ENCODE data around the gene MPI.

DNA sequence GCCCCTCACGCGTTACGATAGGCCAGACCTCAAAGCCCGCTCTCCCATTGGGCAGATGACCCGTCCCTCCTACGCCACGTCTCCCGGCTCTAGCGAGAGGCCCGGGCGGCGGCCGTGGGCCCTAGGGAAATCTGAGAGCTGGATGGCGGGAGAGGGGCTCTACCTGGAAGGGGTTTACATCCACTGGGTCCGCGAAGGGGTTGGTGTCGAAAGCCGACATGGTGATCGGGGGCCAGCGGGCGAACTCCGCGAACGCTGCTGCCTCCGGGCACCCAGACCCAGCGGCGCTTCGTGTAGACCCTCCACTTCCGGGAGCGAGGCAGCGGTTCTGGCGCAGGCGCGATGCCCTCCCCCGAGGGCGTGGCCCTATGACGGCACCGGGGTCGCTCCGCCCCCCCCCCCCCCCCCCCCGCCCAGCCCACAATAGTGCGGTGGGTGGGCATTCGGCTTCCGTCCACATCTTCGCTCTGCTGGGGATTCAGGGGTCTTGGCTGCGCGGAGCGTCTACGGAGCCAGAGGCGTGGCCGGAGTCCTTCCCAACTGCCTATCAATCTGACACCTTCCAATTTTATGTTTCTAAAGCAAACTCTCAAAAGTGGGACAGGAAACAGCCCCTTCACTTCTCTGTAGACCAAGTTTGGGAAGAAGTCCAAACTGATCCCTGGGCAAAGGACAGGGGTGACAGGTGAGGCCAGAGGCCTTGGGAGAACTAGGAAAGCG, 16.6 kb upstream of the MPI start, which contains the start of gene SCAMP2:
- TF ChIP-seq, protein P1, sequence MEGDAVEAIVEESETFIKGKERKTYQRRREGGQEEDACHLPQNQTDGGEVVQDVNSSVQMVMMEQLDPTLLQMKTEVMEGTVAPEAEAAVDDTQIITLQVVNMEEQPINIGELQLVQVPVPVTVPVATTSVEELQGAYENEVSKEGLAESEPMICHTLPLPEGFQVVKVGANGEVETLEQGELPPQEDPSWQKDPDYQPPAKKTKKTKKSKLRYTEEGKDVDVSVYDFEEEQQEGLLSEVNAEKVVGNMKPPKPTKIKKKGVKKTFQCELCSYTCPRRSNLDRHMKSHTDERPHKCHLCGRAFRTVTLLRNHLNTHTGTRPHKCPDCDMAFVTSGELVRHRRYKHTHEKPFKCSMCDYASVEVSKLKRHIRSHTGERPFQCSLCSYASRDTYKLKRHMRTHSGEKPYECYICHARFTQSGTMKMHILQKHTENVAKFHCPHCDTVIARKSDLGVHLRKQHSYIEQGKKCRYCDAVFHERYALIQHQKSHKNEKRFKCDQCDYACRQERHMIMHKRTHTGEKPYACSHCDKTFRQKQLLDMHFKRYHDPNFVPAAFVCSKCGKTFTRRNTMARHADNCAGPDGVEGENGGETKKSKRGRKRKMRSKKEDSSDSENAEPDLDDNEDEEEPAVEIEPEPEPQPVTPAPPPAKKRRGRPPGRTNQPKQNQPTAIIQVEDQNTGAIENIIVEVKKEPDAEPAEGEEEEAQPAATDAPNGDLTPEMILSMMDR (IDR thresholded peaks at IDR 0.05) = no peak
- TF ChIP-seq EZH2 (IDR thresholded peaks at IDR 0.05) (no peak), EZH2phosphoT487 (IDR thresholded peaks at IDR 0.05) (no peak)
